C4-2B (cell line): ENCODE data around the gene ZBTB40.

ENCODE experiments used
- H3K27ac ChIP-seq: fragments of 450-650 bp; 2 replicates; pipeline ENCODE4 v1.5.1; 2017
- ZFX ChIP-seq: fragments of 450-650 bp; IDR thresholded peaks from 2 replicates; pipeline ENCODE4 v1.6.1; 2017
- TF ChIP-seq, protein P1 (sequence below): fragments of 450-650 bp; conservative IDR thresholded peaks from 2 replicates; pipeline ENCODE4 v1.5.1; 2017; ENCODE audit warnings: mild to moderate bottlenecking

ZBTB40 gene

DNA sequence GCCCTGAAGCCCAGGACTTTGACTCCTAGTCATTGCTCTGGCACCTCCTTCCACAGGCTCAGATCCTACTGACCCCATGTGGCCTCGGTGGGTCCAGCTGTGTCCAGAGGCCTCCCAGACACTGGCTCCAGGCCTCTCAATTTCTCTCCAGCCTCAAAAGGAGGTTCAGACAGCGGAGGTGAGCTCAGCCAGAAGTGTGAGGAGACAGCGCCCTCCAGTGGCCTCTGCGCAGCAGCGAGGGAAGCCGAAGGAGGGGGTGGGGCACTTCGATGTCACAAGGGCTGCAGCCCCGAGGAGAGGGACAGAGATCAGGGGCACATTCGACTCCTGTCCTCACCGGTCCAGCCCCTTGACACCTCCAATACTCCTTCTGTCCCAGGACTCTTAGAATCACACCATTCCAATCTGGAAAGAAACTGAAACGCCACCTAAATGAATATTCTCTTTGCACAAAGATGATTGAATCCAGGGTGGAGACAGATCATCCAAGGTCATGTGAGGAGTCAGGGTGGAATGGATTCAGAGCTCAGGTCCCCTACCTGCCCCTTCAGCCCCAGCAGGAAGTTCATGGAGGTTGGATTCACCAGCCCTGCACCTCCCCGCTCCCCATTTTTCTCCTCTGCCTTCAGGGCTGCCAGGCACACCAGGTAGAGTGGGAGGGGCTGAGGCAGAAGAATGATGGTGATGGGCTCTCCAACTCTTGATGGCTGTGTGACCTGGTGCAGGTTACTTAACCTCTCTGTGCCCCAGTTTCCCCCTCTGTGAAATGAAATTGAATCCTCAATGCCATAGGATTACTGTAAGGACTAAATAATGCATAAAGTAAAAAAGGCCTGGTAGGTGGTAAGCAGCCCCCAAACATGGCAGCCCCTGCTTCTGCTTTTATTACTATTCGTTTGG is 34.8 kb upstream of the ZBTB40 start:
- TF ChIP-seq, protein P1, sequence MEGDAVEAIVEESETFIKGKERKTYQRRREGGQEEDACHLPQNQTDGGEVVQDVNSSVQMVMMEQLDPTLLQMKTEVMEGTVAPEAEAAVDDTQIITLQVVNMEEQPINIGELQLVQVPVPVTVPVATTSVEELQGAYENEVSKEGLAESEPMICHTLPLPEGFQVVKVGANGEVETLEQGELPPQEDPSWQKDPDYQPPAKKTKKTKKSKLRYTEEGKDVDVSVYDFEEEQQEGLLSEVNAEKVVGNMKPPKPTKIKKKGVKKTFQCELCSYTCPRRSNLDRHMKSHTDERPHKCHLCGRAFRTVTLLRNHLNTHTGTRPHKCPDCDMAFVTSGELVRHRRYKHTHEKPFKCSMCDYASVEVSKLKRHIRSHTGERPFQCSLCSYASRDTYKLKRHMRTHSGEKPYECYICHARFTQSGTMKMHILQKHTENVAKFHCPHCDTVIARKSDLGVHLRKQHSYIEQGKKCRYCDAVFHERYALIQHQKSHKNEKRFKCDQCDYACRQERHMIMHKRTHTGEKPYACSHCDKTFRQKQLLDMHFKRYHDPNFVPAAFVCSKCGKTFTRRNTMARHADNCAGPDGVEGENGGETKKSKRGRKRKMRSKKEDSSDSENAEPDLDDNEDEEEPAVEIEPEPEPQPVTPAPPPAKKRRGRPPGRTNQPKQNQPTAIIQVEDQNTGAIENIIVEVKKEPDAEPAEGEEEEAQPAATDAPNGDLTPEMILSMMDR = peak; percentile 82
- no peak for TF ChIP-seq ZFX
- H3K27ac ChIP-seq = no peak overlapping the region

- TF ChIP-seq, protein P1 = no peak
- TF ChIP-seq ZFX = no peak
- no peak overlapping the region for H3K27ac ChIP-seq
These were observed 34.2 kb upstream of the ZBTB40 start for GRCh38 chr1:22417466-22417865.

- no peak overlapping the region for H3K27ac ChIP-seq
- TF ChIP-seq ZFX = no peak
- TF ChIP-seq, protein P1 = no peak
These were observed 33.3 kb upstream of the ZBTB40 start for GRCh38 chr1:22418312-22418711.

DNA sequence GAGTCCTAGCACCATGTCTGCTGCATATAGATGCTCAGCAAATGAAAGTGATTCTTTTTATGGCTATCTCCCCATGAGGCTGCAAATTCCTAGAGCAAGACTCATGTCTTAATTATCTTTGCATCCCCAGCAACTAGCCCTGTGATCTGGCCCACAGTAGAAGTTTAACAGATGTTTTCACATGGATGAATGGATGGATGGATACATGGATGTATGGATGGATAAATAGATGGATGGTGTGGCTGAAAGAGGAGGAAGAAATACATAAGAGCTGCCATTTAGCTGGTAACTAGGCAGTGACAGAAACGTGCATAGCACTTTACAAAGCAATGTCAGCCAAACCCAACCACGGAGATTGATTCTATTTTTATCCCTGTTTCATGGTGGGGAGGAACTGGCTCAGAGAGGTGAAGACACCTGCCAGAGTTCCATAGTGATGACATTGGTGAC is 32.7 kb upstream of the ZBTB40 start:
- H3K27ac ChIP-seq = no peak overlapping the region
- TF ChIP-seq, protein P1 = no peak
- no peak for TF ChIP-seq ZFX

GRCh38 chr1:22420455-22421053 is 31.1 kb upstream of the ZBTB40 start:
- no peak overlapping the region for H3K27ac ChIP-seq
- TF ChIP-seq ZFX = no peak
- TF ChIP-seq, protein P1 = peak; percentile 76

- no peak for TF ChIP-seq ZFX
- TF ChIP-seq, protein P1 = no peak
- no peak overlapping the region for H3K27ac ChIP-seq
These were observed 24.9 kb upstream of the ZBTB40 start for GRCh38 chr1:22426781-22427180.

DNA sequence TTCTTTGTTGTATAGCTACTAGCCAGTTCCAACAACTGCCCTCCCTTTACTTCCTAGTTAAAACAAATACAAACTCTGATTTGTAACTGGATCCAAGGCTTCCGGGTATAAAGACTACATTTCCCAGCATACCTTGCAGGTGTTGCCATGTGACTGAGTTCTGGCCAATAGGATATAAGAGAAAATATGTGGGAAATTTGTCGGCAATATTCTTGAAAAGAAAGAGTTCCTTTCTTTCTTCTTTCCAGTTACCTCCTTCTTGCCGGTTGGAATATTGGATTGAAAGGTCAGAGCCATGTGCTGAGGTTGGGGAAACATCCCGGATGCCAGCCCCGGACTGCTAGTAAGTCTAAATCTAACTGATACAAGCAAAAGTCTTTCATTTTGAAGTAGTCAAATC is 23.0 kb upstream of the ZBTB40 start:
- H3K27ac ChIP-seq = no peak overlapping the region
- TF ChIP-seq, protein P1 = no peak
- no peak for TF ChIP-seq ZFX
